GM19438 (cell line): ENCODE results near the gene ZNF628.
A peak's percentile ranks its signal among the peaks of the same experiment; 100 is the strongest.

ENCODE experiments used
- ATAC-seq: cut with Tn5 transposase; IDR thresholded peaks from one replicate; pipeline ENCODE4 v1.9.1; 2021; ENCODE audit warnings: low read depth; ENCODE audit not compliant: unreplicated experiment

The ZNF628 gene

DNA sequence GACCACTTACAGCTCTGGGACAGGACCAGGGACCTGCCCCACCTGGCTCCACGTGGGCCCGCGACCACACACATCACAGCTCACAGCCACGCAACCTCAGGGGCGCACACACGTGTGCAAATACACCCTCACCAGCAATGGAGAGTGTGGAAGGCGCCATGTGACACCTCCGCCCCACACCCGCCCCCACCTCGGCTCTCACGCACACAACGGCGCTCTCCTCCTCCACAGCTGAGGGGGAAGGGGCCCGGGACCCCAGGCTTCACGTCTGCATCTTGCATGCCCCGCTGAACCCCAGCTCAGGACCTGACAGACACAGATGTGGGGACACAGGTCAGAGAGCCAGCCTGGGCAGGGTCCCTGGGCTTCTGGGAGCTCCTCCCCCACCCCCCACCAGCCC lies 26.9 kb upstream of the ZNF628 start:
- ATAC-seq: no peak

DNA sequence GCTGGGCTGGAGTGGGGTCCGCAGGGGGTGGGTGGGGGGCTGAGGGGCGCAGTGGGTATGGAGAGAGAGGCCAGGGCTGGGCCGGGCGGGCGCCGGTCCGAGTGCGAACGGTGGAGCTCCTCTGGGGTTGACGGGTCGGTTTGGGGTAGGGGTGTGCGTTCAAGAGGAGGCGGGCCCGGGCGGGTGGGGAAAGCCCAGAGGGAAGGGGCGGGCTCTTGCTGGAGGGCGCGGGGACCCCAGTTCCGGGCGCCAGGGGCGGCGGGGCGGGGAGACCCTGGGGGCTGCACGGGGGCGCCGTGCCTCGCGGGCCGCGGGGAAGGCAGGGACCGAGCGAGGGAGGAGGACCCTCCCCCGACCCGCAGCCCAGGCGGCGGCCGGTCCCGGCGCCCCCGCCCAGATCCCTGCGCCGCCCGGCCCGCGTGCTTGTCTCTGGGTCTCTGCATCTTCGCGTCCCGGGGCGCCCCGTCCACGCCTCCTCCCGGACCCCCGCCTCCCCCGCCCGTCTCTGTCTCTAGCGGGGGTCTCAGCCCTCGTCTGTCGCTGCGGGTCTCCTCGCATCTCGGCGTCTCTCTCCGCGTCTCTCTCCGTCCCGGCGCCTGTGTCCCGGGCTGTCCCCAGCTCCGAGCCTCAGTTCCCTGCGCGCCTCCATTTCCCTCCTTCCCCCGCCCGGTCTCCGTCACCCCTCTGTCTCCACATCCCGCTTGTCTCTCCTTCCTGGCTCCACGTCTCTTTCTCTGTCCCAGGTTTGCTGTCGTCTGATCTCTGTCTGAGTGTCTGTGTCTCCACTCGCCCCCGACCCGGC lies 25.1 kb upstream of the ZNF628 start:
- ATAC-seq: no peak

DNA sequence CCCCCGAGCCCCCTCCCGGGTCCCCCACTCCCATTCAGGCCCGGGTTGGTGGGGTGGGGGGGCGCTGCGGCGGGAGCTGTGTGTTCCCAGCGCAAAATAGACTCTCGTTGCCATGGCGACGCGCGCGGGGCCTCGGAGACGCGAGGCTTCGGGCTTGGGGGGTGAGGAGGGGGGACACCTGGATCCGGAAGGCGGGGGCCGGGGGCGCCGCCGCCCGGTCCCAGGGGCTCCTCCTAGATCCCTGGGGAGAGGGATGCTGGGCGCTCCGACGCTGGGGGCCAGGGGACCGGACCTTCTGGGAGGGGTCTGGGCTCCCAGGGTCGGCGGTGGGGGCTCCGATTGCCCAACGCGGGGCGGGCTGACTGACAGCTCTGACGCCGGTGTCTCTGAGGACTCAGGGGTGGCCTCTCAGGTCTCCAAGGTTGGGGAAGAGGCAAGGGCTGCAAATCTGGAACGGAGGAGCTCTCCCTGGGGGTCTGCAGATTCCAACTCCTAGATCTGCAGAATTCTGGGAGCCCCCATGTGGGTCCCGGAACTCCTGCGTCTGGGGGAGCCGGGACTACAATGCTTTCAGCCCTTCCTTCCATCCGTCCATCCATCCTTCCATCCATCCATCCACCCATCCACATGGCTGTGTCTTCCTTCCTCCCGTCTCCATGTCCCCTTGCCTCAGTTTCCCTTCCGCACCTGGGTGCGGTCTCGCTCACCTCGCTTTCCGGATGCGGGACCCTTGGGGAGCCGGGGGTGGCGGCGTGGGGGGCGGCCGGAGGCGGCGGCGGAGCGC lies 24.3 kb upstream of the ZNF628 start:
- ATAC-seq: no peak

DNA sequence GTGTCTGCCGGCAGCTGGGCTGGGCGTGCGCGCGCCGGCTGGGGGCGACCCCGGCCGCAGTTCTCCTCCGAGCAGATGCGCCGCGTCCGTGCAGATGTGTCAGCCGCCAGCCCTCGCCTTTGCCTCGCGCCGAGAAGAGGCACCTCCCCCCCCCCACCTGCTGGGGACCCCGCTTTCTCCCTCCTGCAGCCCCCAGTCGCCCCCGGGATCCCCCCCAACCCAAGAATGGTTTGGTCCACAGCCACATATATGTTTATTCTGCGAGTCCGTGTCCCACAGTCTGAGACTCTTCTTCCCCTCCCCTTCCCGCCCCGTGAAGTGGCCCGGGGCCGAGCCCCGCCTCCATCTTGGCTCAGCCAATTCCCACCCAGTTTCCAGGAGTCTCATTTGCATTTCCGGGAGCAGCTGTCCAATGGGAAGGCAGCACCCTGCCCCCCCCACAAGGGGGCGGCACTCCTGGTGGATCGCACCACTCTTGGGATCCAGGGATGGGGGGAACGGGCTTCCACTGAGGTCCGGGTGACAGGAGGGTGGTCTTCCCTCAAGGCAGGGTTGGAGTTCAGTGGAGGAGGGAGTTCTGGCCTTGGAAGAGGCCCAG lies 23.6 kb upstream of the ZNF628 start:
- ATAC-seq: no peak

DNA sequence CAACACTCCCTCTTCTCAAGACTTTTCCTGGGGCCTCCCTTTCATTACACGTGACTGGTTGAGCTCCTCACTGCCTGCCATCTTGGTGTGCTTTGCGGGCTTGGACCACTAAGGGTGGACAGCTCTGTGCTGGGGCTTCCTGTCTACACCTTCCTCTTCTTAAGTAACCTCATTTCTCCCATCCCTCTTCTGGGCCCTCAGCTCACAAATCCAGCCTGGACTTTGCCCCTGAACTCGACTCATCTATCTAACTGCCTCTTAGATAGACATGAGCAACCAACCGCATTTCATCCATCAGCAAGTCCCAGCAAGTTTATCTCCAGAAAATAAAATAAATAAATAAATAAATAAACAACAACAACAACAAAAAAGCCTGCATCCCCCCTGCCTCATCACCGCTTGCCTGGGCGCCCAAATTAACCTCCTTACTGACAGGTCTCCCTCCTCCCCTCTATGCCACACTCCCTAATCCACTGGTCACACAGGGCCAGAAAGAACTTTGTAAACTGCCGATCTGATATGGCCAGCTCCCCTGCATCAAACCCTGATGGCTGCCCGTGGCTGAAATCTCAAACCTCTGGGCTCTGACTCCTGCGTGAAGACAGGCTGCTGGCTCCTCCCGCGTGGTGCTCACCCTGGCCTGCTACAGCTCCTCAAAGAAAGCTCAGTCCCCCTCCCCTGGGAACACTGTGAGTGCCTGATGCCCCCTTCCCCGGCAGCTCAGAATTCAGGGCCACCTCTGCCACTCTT lies 22.7 kb upstream of the ZNF628 start:
- no peak for ATAC-seq

DNA sequence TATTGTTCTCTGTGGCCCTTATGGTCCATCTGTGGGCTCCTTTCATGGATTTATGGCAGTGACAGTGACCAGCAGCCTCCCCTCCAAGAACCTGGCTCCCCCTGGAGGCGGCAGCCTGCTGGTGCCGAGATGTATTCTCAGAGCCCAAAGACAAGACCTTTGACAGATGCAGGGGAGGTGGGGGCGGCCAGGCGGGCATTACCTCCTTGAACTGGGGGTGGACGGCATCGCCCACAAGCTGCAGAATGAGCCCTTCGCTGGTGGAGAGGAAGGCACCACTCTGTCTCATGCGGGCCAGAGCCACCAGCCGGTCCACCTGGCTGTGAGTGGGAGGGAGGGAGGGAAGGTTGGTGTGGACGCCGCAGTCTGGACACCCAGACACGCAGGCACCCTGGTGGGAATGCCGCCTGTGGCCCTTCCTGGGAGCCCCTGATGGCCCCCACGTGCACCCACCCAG lies 21.6 kb upstream of the ZNF628 start:
- ATAC-seq: no peak

DNA sequence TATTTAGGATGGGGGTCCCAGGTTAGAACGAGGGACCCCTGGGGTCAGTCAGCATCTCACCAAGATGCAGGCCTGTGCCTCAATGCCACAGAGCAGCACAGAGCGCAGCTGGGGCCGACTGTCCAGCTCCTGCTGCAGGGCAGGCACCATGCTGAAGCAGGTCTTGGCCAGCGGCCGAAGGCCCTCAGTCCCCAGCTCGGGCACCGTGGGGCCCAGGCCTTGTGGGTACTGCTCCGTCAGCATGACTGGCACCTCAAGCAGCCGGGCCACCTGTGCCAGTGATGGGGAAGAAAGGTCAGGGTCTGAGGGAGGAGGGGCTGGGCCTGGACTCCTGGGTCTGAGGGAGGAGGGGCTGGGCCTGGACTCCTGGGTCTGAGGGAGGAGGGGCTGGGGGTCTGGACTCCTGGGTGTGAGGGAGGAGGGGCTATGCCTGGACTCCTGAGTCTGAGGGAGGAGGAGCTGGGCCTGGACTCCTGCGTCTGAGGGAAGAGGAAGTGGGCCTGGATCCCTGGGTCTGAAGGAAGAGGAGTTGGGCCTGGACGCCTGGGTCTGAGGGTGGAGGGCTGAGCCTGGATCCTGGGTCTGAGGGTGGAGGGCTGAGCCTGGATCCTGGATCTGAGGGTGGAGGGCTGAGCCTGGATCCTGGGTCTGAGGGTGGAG lies 20.7 kb upstream of the ZNF628 start:
- ATAC-seq: no peak

DNA sequence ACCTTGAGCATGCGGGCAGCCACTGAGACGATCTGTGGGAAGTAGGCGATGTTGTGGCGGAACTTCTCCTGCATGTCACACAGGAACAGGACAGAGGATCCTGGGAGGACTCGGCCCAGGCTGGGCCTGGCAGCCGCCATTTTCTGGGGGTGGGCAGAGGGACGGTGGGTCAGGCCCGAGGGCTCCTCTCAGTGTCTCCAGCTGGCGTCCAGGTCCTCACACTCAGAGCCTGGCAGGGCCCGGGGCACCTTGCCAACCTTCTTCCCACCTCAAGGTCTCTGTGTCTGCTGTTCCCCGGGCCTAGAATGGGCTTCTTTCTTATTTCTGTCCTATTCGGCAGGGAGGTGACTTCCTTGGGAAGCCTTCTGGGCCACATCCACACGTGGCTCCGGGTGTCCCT lies 20.1 kb upstream of the ZNF628 start:
- no peak for ATAC-seq

DNA sequence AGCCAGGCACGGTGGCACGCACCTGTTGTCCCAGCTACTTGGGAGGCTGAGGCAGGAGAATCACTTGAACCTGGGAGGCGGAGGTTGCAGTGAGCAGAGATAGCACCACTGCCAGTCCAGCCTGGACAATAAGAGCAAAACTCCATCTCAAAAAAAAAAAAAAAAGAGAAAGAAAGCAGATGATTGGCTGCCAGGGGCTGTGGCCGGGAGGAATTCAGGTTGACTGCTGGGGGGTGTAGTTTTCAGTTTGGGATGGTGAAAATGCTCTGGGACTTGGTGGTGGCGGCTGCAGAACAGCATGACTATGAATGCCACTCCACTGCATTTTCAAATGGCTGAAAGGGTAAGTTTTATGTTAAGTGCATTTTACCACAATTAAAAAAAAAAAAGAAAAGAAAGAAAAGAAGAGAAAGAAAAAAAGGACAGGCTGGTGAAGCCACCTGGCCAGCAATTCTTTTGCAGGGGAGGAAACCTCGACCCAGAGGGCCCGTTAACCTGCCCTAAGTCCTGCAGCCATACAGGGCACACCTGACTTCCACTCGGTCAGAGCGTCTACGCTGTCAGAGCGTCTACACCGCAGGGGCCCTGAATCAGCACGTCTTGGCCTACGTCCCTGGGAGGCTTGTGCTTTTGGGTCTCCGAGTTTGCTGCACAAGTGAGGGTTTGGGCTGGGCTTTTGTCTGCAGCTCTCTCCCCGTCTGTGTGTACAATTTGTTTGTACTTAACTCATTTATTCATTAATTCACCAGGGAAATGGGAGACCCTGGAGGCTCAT lies 18.5 kb upstream of the ZNF628 start:
- ATAC-seq: no peak

DNA sequence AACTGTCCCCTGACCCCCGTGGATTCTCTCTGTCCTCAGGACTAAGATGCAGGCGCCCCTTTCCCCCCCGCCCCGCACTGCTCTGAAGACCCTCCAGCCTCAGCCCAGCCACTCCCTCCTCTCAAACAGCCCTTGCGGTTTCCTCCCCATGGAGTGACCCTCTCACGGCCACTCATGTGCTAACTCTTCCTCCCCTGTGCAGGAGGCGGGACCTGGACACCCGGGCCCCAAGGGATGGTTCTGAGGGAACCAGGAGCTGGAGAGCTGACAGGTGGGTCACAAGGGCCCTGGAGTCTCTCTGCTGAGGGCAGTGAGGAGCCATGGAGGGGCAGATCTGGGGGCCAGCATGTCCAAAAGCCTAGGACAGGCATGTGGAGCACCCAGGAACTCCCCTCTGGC lies 16.9 kb upstream of the ZNF628 start:
- ATAC-seq: no peak

DNA sequence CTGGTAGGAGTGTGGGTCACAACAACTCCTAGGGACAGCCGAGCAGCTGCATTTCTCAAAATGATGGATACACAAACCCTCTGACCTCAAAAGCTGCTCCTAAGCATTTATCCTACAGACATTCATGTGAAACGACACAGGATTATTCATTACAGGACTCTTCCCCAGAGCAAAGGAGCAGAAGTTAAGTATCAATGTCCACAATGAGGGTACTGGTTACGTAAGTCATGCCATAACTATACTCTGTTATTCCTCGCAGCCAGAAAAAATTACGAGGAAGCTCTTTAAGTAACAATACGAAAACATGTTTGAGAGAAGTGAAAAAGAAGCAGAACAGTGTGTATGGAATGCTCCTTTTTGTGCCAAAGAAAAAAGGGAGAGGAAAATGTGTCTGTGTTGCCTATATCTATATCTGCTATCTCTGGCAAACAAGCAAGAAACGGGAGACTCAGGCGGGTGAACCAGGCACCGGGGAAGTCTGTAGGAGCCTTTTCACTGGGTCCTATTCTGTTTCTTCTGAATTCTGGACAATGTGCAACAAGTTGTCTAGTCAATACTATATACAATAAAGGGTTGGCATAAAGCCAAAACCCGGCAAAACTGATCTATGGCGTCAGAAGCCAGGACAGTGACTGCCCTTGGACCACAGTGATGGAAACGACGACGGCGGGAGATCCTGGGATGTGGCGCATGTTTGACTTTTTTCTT lies 16.3 kb upstream of the ZNF628 start:
- no peak for ATAC-seq

DNA sequence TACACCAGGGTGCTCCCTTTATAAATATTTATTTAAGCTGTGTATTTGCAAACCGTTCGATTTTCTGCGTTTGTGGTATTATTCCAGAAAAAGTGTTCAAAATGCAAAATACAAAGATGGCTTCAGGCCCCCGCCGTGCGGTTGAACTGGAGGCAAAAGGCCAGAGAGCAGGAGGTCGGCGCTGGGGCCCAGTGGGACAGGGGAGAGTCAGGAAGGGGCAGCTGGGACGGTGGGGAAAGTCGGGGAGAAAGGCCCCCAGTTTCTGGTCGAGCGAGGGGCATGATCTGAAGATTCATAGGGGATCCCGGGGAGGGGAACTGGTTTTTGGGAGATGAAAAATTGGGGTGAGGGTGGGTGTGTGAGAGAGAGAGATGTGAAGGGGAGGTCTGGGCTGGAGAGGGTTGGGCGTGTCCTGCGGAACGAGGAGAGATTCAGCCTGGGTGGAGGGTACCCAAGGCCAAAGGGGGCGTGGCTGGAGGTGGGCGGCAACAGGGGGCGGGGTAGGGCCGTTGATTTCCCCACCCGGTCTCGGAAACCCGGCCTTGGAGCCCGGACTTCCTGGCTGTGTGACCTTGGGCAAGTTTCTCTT lies 15.7 kb upstream of the ZNF628 start:
- no peak for ATAC-seq

DNA sequence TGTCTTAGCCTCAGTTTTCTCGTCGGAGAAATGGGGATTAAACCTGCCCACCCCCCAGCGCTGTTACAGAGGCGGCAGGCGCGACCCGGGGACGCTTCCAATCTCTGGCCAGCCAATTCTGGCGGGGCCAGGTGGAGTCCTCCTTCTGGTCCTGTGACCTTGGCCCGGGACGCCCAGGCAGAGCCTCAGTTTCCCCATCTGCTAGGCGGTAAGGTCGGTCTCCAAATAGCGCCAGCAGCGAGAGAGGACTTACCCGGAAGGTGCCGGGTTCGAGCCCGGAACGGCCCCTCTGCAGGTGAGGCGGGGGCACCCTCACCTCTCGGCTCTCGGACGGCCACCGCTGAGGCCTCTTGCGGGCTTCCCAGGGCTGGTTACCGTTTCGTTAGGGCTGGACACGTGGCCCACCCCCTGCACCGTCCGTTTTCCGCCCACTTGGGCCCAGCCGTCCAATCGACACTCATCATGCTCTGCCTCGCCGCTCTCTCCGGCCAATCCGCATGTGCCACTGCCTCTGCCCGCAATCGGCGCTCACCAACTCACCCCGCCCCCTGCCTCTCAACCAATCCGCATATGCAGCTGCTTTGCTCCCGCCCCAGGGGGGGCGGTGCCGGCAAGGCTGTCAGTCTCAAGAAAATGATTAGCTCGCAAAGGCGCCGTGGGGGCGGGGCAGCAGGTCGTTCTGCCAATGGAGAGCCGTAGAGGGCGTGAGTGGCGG lies 15.0 kb upstream of the ZNF628 start, which contains the start of gene ISOC2:
Gene ISOC2 (minus strand): TSS at position 384 of the 715 bp plus-strand sequence. CDS start 5,156 bp downstream, outside the sequence.
- ATAC-seq: peak; percentile 96

DNA sequence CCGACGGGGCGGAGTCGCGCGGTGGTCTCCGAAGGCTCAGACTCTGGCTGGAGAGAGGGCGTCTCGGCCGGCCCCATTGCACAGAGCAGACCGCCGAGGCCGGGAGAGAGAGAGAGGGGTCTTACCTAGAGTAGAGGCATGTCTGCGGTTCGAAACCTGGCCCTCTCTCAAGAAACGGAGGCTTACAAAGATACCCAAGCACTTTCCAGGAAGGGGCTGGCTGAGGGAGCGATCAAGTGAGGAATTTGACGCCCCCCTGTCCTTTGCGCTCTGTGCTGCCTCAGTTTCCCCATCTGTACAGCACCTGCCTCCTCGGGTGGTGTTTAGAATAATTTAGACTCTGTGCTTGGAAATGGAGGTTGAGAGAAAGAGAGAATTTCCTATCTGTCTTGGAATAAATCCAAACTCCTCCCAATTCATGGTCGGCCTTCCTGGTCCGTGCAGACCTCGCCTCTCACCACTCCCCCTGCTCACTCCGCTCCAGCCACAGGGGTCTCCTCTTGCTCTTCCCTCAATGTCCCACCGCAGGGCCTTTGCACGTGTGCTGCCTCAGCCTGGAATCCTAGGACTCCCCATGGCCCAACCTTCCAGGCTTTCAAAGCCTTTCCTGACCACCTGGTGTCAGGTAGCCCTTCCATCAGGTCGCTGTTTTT lies 14.3 kb upstream of the ZNF628 start:
- ATAC-seq: no peak

DNA sequence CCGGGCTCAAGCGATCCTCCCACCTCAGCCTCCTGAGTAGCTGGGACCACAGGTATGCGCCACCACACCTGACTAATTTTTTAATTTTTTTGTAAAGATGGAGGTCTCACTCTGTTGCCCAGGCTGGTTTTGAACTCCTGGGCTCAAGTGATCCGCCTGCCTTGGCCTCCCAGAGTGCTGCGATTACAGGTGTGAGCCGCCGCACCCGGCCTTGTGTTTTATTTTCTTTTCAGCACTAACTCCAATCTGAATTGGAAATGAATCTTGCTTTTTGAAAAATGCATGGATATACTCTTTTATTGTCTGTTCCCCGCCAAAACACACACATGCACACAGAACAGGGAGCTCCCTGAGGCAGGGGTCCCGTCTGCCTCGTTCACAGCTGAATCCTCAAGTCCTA lies 13.7 kb upstream of the ZNF628 start:
- no peak for ATAC-seq

DNA sequence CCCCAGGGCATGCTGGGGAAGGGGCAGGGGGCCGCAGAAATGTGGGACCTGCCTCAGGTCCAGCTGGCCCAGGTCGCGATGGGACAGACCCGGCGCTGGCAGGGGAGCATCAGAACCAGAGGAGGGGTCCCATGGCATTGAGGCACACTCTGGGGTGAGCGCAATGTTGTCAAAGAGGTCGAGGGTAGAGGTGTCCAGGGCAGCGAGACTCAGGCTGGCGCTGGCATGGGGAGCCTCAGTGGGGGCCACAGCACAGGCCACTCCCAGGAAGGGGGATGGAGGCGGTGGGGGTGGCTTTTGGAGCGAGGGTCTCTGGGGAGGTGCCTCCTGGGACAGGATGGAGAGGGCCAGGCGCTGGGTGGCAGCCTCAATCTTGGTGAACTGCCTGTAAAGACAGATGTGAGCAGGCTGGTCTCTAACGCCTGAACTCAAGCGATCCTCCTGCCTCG lies 12.8 kb upstream of the ZNF628 start:
- no peak for ATAC-seq

DNA sequence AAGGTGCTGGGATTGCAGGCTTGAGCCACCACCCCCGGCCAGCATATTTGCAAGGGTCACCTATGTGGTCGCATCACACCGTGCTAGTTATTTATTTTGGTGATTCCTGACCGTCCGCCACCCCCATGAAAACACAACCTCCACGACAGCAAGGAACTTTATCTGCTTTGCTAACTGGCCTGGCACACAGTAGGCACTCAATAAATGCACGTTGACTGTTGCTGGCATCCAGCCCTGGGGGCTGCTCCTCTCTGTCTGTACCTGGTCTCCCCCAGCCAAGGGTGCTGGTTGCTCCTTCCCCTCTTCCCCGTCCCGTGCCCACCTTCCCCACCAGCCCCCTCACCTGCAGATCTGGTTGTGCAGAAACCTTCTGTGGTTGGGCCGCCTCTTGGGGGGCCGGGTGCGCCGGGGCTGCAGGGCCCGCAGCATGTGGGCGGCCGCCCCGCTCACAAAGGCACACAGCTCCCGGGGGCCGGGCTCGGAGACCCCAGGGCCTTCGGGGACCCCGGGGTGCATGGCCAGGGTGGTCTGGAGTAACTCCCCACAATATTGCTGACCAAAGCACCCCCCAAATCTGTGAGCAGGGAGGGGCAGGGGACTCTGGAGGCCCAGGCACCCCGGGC lies 12.3 kb upstream of the ZNF628 start:
- no peak for ATAC-seq
